A673 (cell line): ENCODE measurements around the gene SH3RF1. TPM values are rescaled to one million over a fixed set of nuclear protein-coding genes. Genes with fewer than 3 reads are reported as not detected.
A peak's percentile ranks its signal among the peaks of the same experiment; 100 is the strongest.

Experiments
- BruUV-seq: library from RNA; stranded (reverse); fragments of 400-500 nt; replicated peaks from 2 replicates; lab custom pipeline; 2021; lab: Mats Ljungman, UMichigan
- CTCF ChIA-PET: fragments of 300-600 bp; sonication (Branson Sonifier 250); formaldehyde crosslinking; loops from one replicate; lab custom pipeline; 2022; ENCODE audit warnings: antibody characterized with exemption; lab: Charles Lee
- POLR2A ChIA-PET: fragments of 300-600 bp; sonication (Branson Sonifier 250); formaldehyde crosslinking; loops from one replicate; lab custom pipeline; 2022; ENCODE audit warnings: antibody characterized with exemption; ENCODE audit not compliant: low non-redundant PET; lab: Charles Lee
- DNase-seq: peaks from one replicate; pipeline ENCODE4 v3.0.0-alpha.2; 2015; ENCODE audit warnings: low spot score
- H3K27ac ChIP-seq: fragments of 200-600 bp; sonication (generic); 2 replicates; pipeline ENCODE4 v1.5.1; 2016; ENCODE audit warnings: mixed run types, low read depth, mild to moderate bottlenecking, mixed read lengths, antibody characterized with exemption, low read length; ENCODE audit not compliant: poor library complexity, severe bottlenecking
- H3K27me3 ChIP-seq: fragments of 200-600 bp; sonication (generic); replicated peaks from 2 replicates; pipeline ENCODE4 v1.6.1; 2017; ENCODE audit warnings: mixed run types, low read depth, mild to moderate bottlenecking, mixed read lengths, antibody characterized with exemption, low read length; ENCODE audit not compliant: insufficient read depth, poor library complexity
- H3K36me3 ChIP-seq: fragments of 200-600 bp; sonication (generic); 2 replicates; pipeline ENCODE4 v1.6.1; 2016; ENCODE audit warnings: mixed run types, mild to moderate bottlenecking, mixed read lengths, antibody characterized with exemption, low read length; ENCODE audit not compliant: insufficient read depth, poor library complexity, severe bottlenecking
- H3K4me1 ChIP-seq: fragments of 200-600 bp; sonication (generic); 2 replicates; pipeline ENCODE4 v1.6.1; 2017; ENCODE audit warnings: mixed run types, mild to moderate bottlenecking, mixed read lengths, antibody characterized with exemption, low read length; ENCODE audit not compliant: insufficient read depth, poor library complexity, severe bottlenecking
- H3K4me3 ChIP-seq: fragments of 200-600 bp; sonication (generic); 2 replicates; pipeline ENCODE4 v1.5.1; 2016; ENCODE audit warnings: low read depth, mixed run types, mild to moderate bottlenecking, mixed read lengths, low read length; ENCODE audit not compliant: poor library complexity, severe bottlenecking
- H3K9me3 ChIP-seq: fragments of 200-600 bp; sonication (generic); 2 replicates; pipeline ENCODE4 v1.6.1; 2016; ENCODE audit warnings: mixed run types, low read depth, mild to moderate bottlenecking, mixed read lengths, antibody characterized with exemption, low read length; ENCODE audit not compliant: poor library complexity, severe bottlenecking
- CTCF ChIP-seq: fragments of 300-800, 200-600 bp; sonication (generic); conservative IDR thresholded peaks from 2 replicates; pipeline ENCODE4 v1.5.1; 2017; ENCODE audit warnings: low read depth, mild to moderate bottlenecking, antibody characterized with exemption, low read length, moderate library complexity, mixed read lengths
- EZH2 ChIP-seq: fragments of 200-600 bp; sonication (generic); IDR thresholded peaks from 2 replicates; pipeline ENCODE4 v1.6.1; 2017; ENCODE audit warnings: borderline replicate concordance, low read depth, mild to moderate bottlenecking, mixed read lengths, antibody characterized with exemption, low read length; ENCODE audit not compliant: poor library complexity, severe bottlenecking
- intact Hi-C: fragments of 100-400 bp; cut with micrococcal nuclease; formaldehyde crosslinking; loops from one replicate; pipeline ENCODE4 v1.10.0; 2022; ENCODE audit not compliant: unreplicated experiment
- total RNA-seq: library from RNA; stranded (reverse); gene quantifications from 2 replicates; pipeline ENCODE4 v1.2.3, GENCODE V29; 2021

Gene SH3RF1
- total RNA-seq, 1 experiment from 2014 or later = 15.3 TPM

- H3K27me3 ChIP-seq = no peaks in the 10 kb centered on the region
- CTCF ChIA-PET = no interaction called here
- no peak for TF ChIP-seq CTCF
- no peak for TF ChIP-seq EZH2
- H3K36me3 ChIP-seq = no peaks in the 10 kb centered on the region
- no peaks in the 10 kb centered on the region for H3K9me3 ChIP-seq
- H3K27ac ChIP-seq = no peak overlapping the region
- BruUV-seq = no TSS peak
- intact Hi-C loops = no loop called here
- POLR2A ChIA-PET = no interaction called here
- peak; percentile 15 for DNase-seq
- no peak overlapping the region for H3K4me3 ChIP-seq
- no peaks in the 10 kb centered on the region for H3K4me1 ChIP-seq
Measured at GRCh38 chr4:169128902-169129301, 141.9 kb downstream of the SH3RF1 start.

- Histone ChIP-seq H3K36me3 (no peaks in the 10 kb centered on the region), H3K9me3 (no peaks in the 10 kb centered on the region), H3K27me3 (no peaks in the 10 kb centered on the region), H3K27ac (no peak overlapping the region), H3K4me3 (no peak overlapping the region), H3K4me1 (no peaks in the 10 kb centered on the region)
- DNase-seq = no peak
- intact Hi-C loops = no loop called here
- POLR2A ChIA-PET = no interaction called here
- CTCF ChIA-PET = no interaction called here
- BruUV-seq = no TSS peak
- TF ChIP-seq EZH2 = no peak
- TF ChIP-seq CTCF = no peak
Measured at GRCh38 chr4:169127314-169127713, 143.4 kb downstream of the SH3RF1 start.

GRCh38 chr4:169124661-169125060 is 146.1 kb downstream of the SH3RF1 start:
- H3K36me3 ChIP-seq = no peaks in the 10 kb centered on the region
- no peaks in the 10 kb centered on the region for H3K27me3 ChIP-seq
- no peak for DNase-seq
- peaks cover 7% of the 10 kb centered on the region for H3K4me1 ChIP-seq
- BruUV-seq = no TSS peak
- POLR2A ChIA-PET = no interaction called here
- no peaks in the 10 kb centered on the region for H3K9me3 ChIP-seq
- intact Hi-C loops = no loop called here
- CTCF ChIA-PET = no interaction called here
- H3K4me3 ChIP-seq = no peak overlapping the region
- H3K27ac ChIP-seq = no peak overlapping the region
- TF ChIP-seq EZH2 = no peak
- no peak for TF ChIP-seq CTCF
